Medulla oblongata (tissue), 1 donor: ENCODE data around the gene WDFY4.

Source experiments
- DNase-seq: peaks from one replicate; pipeline ENCODE4 v3.0.0-alpha.2; 2015; ENCODE audit errors: extremely low spot score

WDFY4 gene

DNA sequence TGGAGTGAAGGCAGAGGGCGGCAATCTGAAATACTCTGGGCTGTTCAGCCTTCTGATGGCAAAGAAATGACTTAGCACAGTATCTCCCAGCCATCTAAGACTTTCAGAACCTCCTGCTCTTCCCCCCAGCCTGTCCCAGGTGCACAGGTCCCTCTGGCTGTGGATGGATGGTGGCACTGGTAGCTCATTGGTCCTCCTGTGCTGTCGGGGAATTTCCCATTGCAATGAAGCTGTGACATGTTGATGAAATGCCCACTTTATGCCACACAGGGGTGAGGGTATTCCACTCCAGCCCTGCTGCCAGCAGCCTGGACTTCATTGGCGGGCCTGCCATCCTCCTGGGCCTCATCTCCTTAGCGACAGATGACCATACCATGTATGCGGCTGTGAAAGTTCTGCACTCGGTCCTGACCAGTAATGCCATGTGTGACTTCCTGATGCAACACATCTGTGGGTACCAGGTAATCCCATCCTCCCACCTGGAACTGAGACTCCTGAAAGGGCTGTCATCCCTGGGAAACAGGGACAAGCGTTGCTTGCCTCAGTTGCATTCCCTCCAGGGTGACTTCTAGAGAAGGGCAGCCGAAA lies 105.9 kb downstream of the WDFY4 start:
- DNase-seq, result no peak

- no peak for DNase-seq
Measured at GRCh38 chr10:48791267-48791928, 106.7 kb downstream of the WDFY4 start.

DNA sequence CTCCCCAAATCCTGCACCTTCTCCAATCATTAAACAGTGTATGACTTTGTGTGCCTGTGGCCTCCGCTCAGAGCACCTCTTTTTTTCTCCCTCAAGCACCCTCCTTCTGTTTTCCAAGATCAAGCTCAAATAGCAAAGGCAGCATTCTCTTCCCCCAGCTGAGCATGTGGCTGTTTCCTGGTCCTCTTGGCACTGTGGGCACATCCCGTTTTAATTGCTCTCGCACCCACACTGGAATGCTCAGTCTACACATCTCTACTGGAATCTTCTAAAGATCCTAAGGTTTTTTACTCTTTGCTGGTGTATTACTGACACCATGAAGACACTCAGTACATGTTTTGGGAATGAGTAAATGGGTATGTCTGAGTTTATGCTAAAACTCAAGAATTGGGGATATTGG lies 107.4 kb downstream of the WDFY4 start:
- DNase-seq, result no peak

GRCh38 chr10:48792687-48793096 lies 108.0 kb downstream of the WDFY4 start:
- DNase-seq, result no peak

DNA sequence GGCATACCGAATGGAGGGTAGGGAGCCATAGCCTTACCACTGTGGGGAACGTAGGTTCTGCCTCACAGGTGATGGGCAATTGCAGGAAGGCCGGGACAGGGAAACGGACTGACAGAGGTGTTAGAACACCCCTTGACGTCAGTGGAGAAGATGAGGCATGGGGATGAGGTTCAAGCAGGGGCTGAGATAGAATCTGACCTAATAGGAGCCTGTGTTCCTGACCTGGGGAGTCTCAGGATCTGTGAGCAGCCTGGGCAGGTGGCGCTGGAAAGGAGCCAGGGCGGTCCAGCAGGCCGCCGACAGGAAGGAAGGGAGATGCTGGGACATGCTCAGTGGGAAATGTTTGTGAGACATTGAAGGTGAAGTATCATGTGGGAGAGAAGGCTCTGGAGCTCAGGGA lies 109.4 kb downstream of the WDFY4 start:
- no peak for DNase-seq

- DNase-seq, result no peak
Measured at GRCh38 chr10:48796713-48797245, 112.1 kb downstream of the WDFY4 start.

GRCh38 chr10:48797830-48798229 lies 113.2 kb downstream of the WDFY4 start:
- no peak for DNase-seq

DNA sequence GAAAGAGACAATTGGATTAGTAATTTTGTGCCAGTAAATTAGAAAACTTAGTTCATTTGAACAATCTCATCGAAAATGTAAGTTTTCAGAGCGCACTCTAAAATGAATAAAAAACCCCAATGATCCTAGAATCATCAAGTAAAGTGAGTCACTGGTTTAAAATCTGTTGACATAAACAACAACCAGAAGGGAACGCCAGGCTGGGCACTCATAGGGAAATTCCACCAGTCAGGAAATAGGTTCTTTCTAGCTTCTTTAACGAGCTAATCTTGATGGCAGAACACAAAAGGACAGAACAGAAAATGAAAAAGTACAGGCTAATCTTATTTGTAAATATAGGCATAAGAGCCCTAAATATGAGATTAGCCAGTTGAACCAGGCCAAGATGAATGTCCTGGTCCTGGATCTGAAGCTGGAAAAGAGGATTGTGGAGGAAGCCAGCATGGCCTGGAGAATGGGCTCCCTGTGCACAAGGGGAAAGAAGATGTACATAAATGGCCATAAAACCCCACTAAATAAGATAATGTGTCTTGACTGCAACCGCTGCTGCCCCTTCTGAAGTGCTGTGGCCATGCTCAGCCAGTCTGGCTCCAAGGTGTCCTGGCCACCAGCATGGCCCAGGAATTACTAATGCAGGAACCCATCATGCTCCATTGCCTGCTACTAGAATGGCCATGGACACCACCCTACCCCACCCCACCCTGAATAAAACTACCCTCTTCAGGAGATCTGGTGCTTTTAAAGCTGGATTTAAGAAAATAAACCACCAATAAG lies 114.0 kb downstream of the WDFY4 start:
- DNase-seq, result no peak

DNA sequence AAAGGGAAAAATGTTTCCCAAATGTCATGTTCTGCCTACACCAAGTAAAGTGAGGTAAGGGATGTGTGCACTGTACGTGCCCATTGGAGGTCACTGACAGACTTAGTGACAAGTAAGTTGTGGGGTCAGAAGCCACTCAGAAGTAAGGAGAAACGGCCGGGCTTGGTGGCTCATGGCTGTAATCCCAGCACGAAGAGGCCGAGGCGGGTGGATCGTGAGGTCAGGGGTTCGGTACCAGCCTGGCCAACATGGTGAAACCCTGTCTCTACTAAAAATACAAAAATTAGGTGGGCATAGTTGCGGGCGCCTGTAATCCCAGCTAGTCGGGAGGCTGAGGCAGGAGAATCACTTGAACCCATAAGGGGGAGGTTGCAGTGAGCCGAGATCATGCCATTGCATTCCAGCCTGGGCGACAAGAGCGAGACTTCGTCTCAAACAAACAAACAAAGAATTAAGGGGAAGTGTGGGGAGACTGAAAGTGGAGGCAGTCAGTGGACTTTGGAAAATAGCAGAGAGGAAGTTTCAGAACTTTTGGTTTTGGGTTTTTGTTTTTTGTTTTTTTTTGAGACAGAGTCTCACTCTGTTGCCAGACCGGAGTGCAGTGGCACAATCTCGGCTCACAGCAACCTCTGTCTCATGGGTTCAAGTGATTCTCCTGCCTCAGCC lies 114.8 kb downstream of the WDFY4 start:
- DNase-seq, result peak; percentile 51

DNA sequence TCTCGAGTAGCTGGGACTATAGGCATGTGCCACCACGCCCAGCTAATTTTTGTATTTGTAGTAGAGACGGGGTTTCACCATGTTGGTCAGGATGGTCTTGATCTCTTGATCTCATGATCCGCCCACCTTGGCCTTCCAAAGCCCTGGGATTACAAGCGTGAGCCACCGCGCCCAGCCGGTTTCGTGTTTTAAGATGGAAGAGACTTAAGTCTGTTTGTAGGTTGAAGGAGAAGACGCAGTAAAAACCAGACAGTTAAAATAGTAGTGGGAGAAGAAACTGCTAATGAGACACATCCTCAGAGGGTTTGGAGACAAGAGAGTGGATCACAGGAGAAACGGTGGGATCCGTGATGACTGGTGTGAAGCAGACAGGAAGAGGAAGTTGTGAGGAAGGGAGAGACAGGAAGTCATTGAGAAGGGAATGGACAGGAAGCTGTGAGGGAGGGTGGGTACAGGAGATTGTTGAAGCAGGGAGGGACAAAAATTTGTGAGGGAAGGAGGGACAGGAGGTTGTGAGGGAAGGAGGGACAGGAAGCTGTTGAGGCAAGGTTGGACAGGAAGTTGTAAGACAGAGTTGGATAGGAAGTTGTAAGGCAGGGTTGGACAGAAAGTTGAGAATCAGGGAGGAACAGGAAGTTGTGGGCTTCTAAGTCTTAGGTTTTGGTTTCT lies 115.5 kb downstream of the WDFY4 start:
- peak; percentile 69 for DNase-seq

GRCh38 chr10:48801001-48801421 lies 116.3 kb downstream of the WDFY4 start:
- DNase-seq, result no peak

DNA sequence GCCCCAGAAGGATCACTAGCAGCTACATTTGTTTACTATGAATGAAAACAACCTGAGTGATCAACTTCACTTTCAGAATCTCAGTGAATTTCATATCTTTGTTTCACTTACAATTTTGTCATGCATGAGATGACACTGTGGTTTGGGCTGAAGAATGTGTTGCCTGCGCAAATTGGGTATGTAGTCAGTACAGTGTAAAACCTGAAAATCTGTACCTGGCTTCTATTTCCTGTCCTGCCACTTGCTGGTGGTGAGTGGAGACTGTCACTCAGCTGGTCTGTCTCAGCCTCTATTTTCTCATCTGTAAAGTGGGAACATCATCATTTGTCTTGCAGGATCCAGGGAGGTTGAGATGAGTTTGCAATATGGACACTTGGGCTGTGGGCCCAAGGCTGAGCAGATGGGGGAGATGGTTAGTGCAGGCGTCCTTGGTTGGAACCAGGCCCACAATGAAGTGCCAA lies 118.0 kb downstream of the WDFY4 start:
- no peak for DNase-seq

GRCh38 chr10:48803801-48804584 lies 119.3 kb downstream of the WDFY4 start:
- DNase-seq, result no peak

- peak; percentile 70 for DNase-seq
Measured at GRCh38 chr10:48804740-48805182, 120.1 kb downstream of the WDFY4 start.

DNA sequence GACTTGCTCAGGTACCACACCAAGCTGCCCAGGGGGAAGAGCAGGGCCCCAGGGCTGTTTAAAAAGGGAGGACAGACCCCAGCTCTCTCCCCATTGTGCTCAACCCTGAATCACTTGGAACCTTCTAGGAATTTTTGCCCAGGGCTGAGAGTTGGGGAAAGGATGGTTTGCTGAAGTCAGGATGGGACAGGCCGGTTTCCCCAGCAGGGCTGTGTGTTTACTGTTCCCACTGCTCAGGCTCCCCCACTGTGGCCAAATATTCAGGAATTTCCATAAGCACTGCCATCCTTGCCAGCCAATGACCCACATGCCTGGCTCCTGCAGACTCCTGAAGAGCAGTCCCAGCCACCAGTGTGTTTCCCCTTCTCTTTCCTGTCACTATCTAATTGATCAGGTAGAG lies 120.7 kb downstream of the WDFY4 start:
- DNase-seq, result no peak

DNA sequence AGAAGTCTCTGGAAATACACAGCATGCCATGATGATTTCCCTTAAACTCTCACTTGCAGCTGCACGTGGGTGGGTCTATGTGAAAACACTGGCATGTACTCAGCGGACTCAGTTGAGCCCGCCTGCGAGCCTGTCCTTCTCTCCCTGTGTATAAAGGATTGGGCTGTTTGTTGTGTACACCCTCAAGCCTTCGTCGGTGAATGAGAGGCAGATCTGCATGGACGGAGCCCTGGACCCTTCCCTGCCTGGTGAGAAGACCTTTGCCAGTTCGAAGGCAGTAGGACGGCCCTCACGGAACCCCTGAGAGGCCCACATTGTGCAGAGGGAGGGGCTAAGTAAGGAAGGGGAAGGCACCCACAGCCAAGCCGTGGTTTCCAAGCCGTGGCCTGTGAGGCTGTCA lies 121.2 kb downstream of the WDFY4 start:
- peak; percentile 38 for DNase-seq

GRCh38 chr10:48806342-48806741 lies 121.7 kb downstream of the WDFY4 start:
- no peak for DNase-seq

GRCh38 chr10:48807791-48808470 lies 123.3 kb downstream of the WDFY4 start:
- DNase-seq, result no peak

DNA sequence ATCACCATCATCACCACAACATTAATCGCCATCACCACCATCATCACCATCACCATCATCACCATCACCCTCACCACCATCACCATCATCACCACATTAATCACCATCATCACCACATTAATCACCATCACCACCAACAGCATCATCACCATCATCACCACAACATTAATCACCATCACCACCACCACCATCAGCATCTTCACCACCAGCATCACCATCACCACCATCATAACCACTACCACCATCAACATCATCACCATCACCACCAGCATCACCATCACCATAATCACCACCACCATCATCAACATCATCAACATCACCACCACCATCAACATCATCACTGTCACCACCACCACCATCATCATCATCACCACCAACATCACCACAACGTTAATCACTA lies 124.6 kb downstream of the WDFY4 start:
- no peak for DNase-seq

GRCh38 chr10:48811461-48811860 lies 126.8 kb downstream of the WDFY4 start:
- DNase-seq, result no peak
